GM23248 (cell line): ENCODE results near the gene RASGRP1.

ENCODE experiments used
- EZH2 ChIP-seq: fragments of 200-600 bp; sonication (generic); IDR thresholded peaks from 2 replicates; pipeline ENCODE4 v1.6.1; 2018; ENCODE audit warnings: antibody characterized with exemption, mild to moderate bottlenecking; ENCODE audit not compliant: insufficient read depth, poor library complexity, severe bottlenecking
- EZH2phosphoT487 ChIP-seq: fragments of 200-600 bp; sonication (generic); IDR thresholded peaks from 2 replicates; pipeline ENCODE4 v1.6.1; 2018; ENCODE audit warnings: antibody characterized with exemption, moderate library complexity, mild to moderate bottlenecking, low read depth; ENCODE audit not compliant: insufficient read depth

DNA sequence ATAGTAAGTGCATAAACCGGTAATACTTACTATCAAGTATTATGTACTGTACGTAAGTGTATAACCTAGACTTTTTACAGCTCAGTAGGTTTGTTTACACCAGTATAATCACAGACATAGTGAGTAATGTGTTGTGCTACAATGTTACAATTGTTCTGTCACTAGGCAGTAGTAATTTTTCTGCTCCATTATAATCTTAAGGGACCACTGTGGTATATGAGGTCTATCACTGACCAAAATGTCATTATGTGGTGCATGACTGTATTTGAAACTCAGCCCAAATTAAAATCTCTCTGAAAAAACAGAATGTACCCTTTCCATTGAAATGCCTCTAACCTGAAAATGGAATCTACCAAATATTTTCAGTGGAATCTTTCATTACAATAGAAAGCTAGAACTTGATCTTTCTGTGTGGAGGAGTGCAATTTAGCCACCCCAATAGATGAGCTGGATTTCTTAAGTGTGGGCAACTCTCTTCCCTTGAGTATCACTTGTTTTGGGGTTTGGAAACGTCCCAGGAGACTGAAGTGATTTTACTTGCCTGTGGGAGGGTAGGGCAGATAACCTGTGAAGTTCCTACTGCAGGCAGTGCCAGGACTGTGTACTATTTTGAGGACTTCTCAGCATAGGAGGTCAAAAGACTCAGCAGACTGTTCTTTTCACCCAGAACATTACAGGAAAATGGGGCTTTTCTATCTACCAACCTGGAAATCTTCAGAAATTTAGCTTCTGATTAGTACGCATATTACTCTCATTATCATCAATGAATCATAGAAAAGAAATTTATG lies 59.7 kb downstream of the RASGRP1 start:
- TF ChIP-seq EZH2 (no peak), EZH2phosphoT487 (no peak)
